ENCODE measurements around the gene HLTF.
"Not testable (repeated sequence)": the region's sequence is repeated elsewhere in the genome, so short reads cannot be mapped to it uniquely, and the experiment has no call there.

The HLTF gene

GRCh38 chr3:148990236-148990635 lies 96.1 kb downstream of the HLTF start:
- peak overlapping the region; percentile 94; the same call in 1 of the 2 replicates for H3K9ac ChIP-seq (ENCODE audit: low read length)
- no peaks in the 10 kb centered on the region for H3K9me2 ChIP-seq (replicated peaks; ENCODE audit: insufficient read depth, low read length)
- H3K9me3 ChIP-seq (replicated peaks; ENCODE audit: insufficient read depth, low read length): no peaks in the 10 kb centered on the region
- H3K79me2 ChIP-seq (ENCODE audit: low read length): peaks cover 33% of the 10 kb centered on the region
- H3K27ac ChIP-seq (ENCODE audit: low read length): peak overlapping the region; percentile 80
- H3K27me3 ChIP-seq (replicated peaks; ENCODE audit: insufficient read depth, low read length): no peaks in the 10 kb centered on the region
- peak overlapping the region; percentile 68 for H2AFZ ChIP-seq (ENCODE audit: low read length)
- H3K36me3 ChIP-seq (replicated peaks; ENCODE audit: insufficient read depth, low read length): 0 out of 2 replicates have a peak, but pooled peaks cover 4% of the 10 kb centered on the region
- H3F3A ChIP-seq (ENCODE audit: insufficient read depth, low read length): peaks cover 15% of the 10 kb centered on the region
- H3K4me3 ChIP-seq (ENCODE audit: low read length): peak overlapping the region; percentile 83; the same call in 1 of the 2 replicates
- DNase-seq: peak; percentile 41
- H3K4me2 ChIP-seq (ENCODE audit: low read depth, low read length): peak overlapping the region; percentile 59; the same call in 1 of the 2 replicates
- TF ChIP-seq EZH2 (optimal IDR thresholded peaks at IDR 0.05; ENCODE audit: low read depth, low read length) (no peak), CTCF (IDR thresholded peaks at IDR 0.05; ENCODE audit: low read length) (no peak), EZH2phosphoT487 (IDR thresholded peaks at IDR 0.05; ENCODE audit: low read length) (no peak)
- no peaks in the 10 kb centered on the region for H4K20me1 ChIP-seq (ENCODE audit: insufficient read depth, low read length)
- peaks cover 15% of the 10 kb centered on the region for H3K4me1 ChIP-seq (ENCODE audit: low read length)

GRCh38 chr3:148987551-148987950 lies 98.8 kb downstream of the HLTF start:
- not testable (repeated sequence) for H3K79me2 ChIP-seq (ENCODE audit: low read length); H3K4me3 ChIP-seq (ENCODE audit: low read length); H3K27me3 ChIP-seq (replicated peaks; ENCODE audit: insufficient read depth, low read length)

GRCh38 chr3:148981273-148981672 lies 105.1 kb downstream of the HLTF start:
- H3F3A ChIP-seq (ENCODE audit: insufficient read depth, low read length): no peaks in the 10 kb centered on the region

More at GRCh38 chr3:148987551-148987950, 98.8 kb downstream of the HLTF start:
- not testable (repeated sequence) for H3K9ac ChIP-seq (ENCODE audit: low read length); H3K27ac ChIP-seq (ENCODE audit: low read length); DNase-seq; H4K20me1 ChIP-seq (ENCODE audit: insufficient read depth, low read length); H3K4me2 ChIP-seq (ENCODE audit: low read depth, low read length); H3K9me3 ChIP-seq (replicated peaks; ENCODE audit: insufficient read depth, low read length); H3K36me3 ChIP-seq (replicated peaks; ENCODE audit: insufficient read depth, low read length); H3K9me2 ChIP-seq (replicated peaks; ENCODE audit: insufficient read depth, low read length); H2AFZ ChIP-seq (ENCODE audit: low read length)
- Histone ChIP-seq H3F3A (ENCODE audit: insufficient read depth, low read length) (peaks cover 15% of the 10 kb centered on the region), H3K4me1 (ENCODE audit: low read length) (peaks cover 11% of the 10 kb centered on the region)

More at GRCh38 chr3:148981273-148981672, 105.1 kb downstream of the HLTF start:
- Histone ChIP-seq H2AFZ (ENCODE audit: low read length) (no peak overlapping the region), H3K4me3 (ENCODE audit: low read length) (no peak overlapping the region), H4K20me1 (ENCODE audit: insufficient read depth, low read length) (no peaks in the 10 kb centered on the region), H3K27ac (ENCODE audit: low read length) (no peak overlapping the region), H3K79me2 (ENCODE audit: low read length) (no peaks in the 10 kb centered on the region), H3K9ac (ENCODE audit: low read length) (no peak overlapping the region), H3K4me2 (ENCODE audit: low read depth, low read length) (no peak overlapping the region), H3K27me3 (replicated peaks; ENCODE audit: insufficient read depth, low read length) (no peaks in the 10 kb centered on the region), H3K36me3 (replicated peaks; ENCODE audit: insufficient read depth, low read length) (no peaks in the 10 kb centered on the region), H3K9me3 (replicated peaks; ENCODE audit: insufficient read depth, low read length) (no peaks in the 10 kb centered on the region), H3K4me1 (ENCODE audit: low read length) (no peaks in the 10 kb centered on the region), H3K9me2 (replicated peaks; ENCODE audit: insufficient read depth, low read length) (no peaks in the 10 kb centered on the region)
- TF ChIP-seq EZH2phosphoT487 (IDR thresholded peaks at IDR 0.05; ENCODE audit: low read length) (no peak), CTCF (IDR thresholded peaks at IDR 0.05; ENCODE audit: low read length) (no peak), EZH2 (optimal IDR thresholded peaks at IDR 0.05; ENCODE audit: low read depth, low read length) (no peak)
- no peak for DNase-seq
